ENCODE results near the gene FLYWCH1. TPM values are rescaled to one million over a fixed set of nuclear protein-coding genes. Genes with fewer than 3 reads are reported as not detected.
A peak's percentile ranks its signal among the peaks of the same experiment; 100 is the strongest.

FLYWCH1 gene
- total and polyA plus RNA-seq, 2 donors (not counting 1 experiment from before 2014, with no cell fraction given): 12.0 to 58.5 TPM

DNA sequence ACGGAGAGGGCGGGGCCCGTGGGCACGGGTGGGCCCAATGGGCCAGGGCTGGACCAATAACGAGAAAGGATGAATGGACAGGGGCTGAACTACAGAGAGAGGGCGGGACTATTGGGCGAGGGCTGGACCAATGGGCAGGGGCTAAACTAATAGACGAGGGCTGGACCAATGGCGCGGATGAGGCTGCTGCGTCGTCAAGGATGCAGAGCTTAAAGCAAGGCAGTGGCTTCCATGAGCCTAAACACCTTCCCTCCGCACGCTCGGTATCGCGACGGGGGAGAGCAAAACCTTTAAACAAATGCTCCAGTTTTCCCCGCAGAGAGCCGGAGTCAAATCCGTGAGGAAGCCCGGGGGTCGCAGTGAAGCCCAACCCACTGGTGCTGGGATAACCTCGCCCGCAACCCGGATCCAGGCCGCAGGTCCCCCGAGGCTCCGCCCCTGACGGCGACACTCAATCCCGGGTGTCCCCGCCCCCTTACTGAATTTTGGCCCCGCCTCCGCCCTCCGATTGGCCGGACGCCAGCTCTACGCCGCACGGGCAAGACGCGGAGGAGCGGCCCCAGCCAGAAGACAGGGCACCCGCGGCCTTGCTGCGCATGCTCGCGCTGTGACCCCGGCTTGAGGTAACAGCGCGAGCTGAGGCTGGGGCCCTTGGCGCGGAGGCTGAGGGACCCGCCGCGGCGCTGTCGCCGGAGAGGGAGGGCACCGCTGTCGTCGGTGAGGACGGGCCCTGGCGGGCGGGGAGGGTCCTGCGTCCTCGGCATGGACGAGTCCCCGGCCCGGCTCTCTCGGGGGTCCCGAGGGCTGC is 28.9 kb upstream of the FLYWCH1 start, which contains the start of gene FLYWCH2:
TSS of gene FLYWCH2 (plus strand) at position 566 of the 808 bp plus-strand sequence. CDS start 13,235 bp downstream, outside the sequence.
- no peaks in the 10 kb centered on the region for H4K20me1 ChIP-seq (ENCODE audit: control insufficient read depth, extremely low read depth, insufficient read depth, low read length)
- H3K4me3 ChIP-seq (replicated peaks in 1 of 4; ENCODE audit: control extremely low read depth in 1 of 4, insufficient read depth in 1 of 4, low read depth in 3 of 4, low read length in 4 of 4): peak within 1 kb of the TSS; percentile 76 to 87 (median 82)
- no peaks in the 10 kb centered on the region for H3K27me3 ChIP-seq (ENCODE audit: control insufficient read depth, insufficient read depth, low read length)
- H2AFZ ChIP-seq (ENCODE audit: low read length): peak within 1 kb of the TSS; percentile 94
- H3K4me2 ChIP-seq (ENCODE audit: extremely low read depth, insufficient read depth, low read length): peak within 1 kb of the TSS; percentile 99
- peaks cover 2% of the 10 kb centered on the region for H3K4me1 ChIP-seq (ENCODE audit: control insufficient read depth, extremely low read depth, insufficient read depth, low read length)
- TF ChIP-seq EZH2 (IDR thresholded peaks at IDR 0.05; ENCODE audit: low read length, missing control alignments): no peak
- TF ChIP-seq, protein P1, sequence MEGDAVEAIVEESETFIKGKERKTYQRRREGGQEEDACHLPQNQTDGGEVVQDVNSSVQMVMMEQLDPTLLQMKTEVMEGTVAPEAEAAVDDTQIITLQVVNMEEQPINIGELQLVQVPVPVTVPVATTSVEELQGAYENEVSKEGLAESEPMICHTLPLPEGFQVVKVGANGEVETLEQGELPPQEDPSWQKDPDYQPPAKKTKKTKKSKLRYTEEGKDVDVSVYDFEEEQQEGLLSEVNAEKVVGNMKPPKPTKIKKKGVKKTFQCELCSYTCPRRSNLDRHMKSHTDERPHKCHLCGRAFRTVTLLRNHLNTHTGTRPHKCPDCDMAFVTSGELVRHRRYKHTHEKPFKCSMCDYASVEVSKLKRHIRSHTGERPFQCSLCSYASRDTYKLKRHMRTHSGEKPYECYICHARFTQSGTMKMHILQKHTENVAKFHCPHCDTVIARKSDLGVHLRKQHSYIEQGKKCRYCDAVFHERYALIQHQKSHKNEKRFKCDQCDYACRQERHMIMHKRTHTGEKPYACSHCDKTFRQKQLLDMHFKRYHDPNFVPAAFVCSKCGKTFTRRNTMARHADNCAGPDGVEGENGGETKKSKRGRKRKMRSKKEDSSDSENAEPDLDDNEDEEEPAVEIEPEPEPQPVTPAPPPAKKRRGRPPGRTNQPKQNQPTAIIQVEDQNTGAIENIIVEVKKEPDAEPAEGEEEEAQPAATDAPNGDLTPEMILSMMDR (conservative IDR thresholded peaks at IDR 0.05 in 1 of 2, IDR thresholded peaks at IDR 0.05 in 1 of 2; ENCODE audit: low read depth in 1 of 2, low read length in 2 of 2): no peak
- H3K36me3 ChIP-seq (ENCODE audit: control insufficient read depth, insufficient read depth, low read length): no peaks in the 10 kb centered on the region
- peak within 1 kb of the TSS; percentile 90 for H3K27ac ChIP-seq (ENCODE audit: insufficient read depth, low read length)
- peak; percentile 98 to 99 for DNase-seq (ENCODE audit: low read depth in 2 of 2)
- H3K79me2 ChIP-seq (ENCODE audit: control insufficient read depth, insufficient read depth, low read length): peaks cover 8% of the 10 kb centered on the region
- peak within 1 kb of the TSS; percentile 96 for H3K9ac ChIP-seq (ENCODE audit: insufficient read depth, low read length)
- H3K9me3 ChIP-seq (ENCODE audit: control insufficient read depth, insufficient read depth, low read depth, low read length): no peaks in the 10 kb centered on the region

DNA sequence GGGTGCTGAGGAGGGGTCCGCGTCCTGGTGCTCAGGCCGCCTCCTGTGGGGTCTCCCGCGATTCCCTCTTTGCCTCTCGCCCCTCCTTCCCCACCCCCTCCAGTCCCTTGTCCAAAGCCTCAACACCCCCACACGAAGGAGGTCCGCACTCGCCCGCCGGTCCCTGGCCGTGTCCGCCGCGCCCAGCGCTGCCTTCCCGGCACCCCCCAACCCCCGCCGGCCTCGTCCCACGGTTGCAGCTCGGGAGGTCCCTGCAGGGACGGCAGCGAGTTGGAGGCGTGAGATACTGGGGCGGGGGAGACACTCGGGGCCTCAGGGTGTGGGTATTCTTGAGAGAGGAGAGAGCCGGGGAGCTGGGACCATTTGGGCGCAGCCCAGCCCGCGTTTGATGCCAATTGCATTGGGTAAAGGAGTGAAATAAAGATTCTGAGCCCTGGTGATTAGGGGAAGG is 28.2 kb upstream of the FLYWCH1 start:
- no peaks in the 10 kb centered on the region for H3K27me3 ChIP-seq (ENCODE audit: control insufficient read depth, insufficient read depth, low read length)
- H4K20me1 ChIP-seq (ENCODE audit: control insufficient read depth, extremely low read depth, insufficient read depth, low read length): no peaks in the 10 kb centered on the region
- peaks cover 2% of the 10 kb centered on the region for H3K4me1 ChIP-seq (ENCODE audit: control insufficient read depth, extremely low read depth, insufficient read depth, low read length)
- no peaks in the 10 kb centered on the region for H3K36me3 ChIP-seq (ENCODE audit: control insufficient read depth, insufficient read depth, low read length)
- peak overlapping the region; percentile 76 to 87 (median 82) for H3K4me3 ChIP-seq (replicated peaks in 1 of 4; ENCODE audit: control extremely low read depth in 1 of 4, insufficient read depth in 1 of 4, low read depth in 3 of 4, low read length in 4 of 4)
- peaks cover 9% of the 10 kb centered on the region for H3K79me2 ChIP-seq (ENCODE audit: control insufficient read depth, insufficient read depth, low read length)
- H3K27ac ChIP-seq (ENCODE audit: insufficient read depth, low read length): peak overlapping the region; percentile 90
- H3K4me2 ChIP-seq (ENCODE audit: extremely low read depth, insufficient read depth, low read length): peak overlapping the region; percentile 95
- no peaks in the 10 kb centered on the region for H3K9me3 ChIP-seq (ENCODE audit: control insufficient read depth, insufficient read depth, low read depth, low read length)
- peak overlapping the region; percentile 96 for H3K9ac ChIP-seq (ENCODE audit: insufficient read depth, low read length)
- peak in 1 of 2 donors; percentile 19 for DNase-seq (ENCODE audit: low read depth in 2 of 2)
- TF ChIP-seq, protein P1 (conservative IDR thresholded peaks at IDR 0.05 in 1 of 2, IDR thresholded peaks at IDR 0.05 in 1 of 2; ENCODE audit: low read depth in 1 of 2, low read length in 2 of 2): no peak
- TF ChIP-seq EZH2 (IDR thresholded peaks at IDR 0.05; ENCODE audit: low read length, missing control alignments): no peak
- H2AFZ ChIP-seq (ENCODE audit: low read length): peak overlapping the region; percentile 47

DNA sequence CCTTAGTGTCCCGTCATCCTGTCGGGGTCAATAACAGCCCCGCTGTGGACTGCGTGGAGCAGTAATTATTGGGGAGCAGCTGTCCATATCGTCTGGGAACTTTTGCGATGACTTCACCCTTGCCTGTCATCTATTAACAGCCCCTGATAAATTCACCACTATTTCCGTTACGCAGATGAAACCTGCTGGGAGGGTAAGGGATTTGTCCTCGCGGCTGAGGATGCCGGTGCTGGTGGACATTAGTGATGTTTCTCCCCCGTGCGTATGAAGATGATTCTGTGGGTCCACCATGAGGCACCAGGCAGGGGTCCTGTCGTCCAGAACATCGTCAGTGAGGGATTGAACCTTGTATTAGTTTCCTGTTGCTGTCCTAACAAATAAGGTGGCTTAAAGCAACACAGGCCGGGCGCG is 27.7 kb upstream of the FLYWCH1 start:
- Histone ChIP-seq H3K9me3 (ENCODE audit: control insufficient read depth, insufficient read depth, low read depth, low read length) (no peaks in the 10 kb centered on the region), H3K9ac (ENCODE audit: insufficient read depth, low read length) (peak overlapping the region; percentile 96), H3K4me1 (ENCODE audit: control insufficient read depth, extremely low read depth, insufficient read depth, low read length) (peaks cover 2% of the 10 kb centered on the region), H3K79me2 (ENCODE audit: control insufficient read depth, insufficient read depth, low read length) (peaks cover 10% of the 10 kb centered on the region), H3K27ac (ENCODE audit: insufficient read depth, low read length) (peak overlapping the region; percentile 90), H3K4me2 (ENCODE audit: extremely low read depth, insufficient read depth, low read length) (peak overlapping the region; percentile 95), H4K20me1 (ENCODE audit: control insufficient read depth, extremely low read depth, insufficient read depth, low read length) (no peaks in the 10 kb centered on the region), H2AFZ (ENCODE audit: low read length) (peak overlapping the region; percentile 47), H3K4me3 (replicated peaks in 1 of 4; ENCODE audit: control extremely low read depth in 1 of 4, insufficient read depth in 1 of 4, low read depth in 3 of 4, low read length in 4 of 4) (peak overlapping the region; percentile 76 to 87 (median 82)), H3K36me3 (ENCODE audit: control insufficient read depth, insufficient read depth, low read length) (no peaks in the 10 kb centered on the region), H3K27me3 (ENCODE audit: control insufficient read depth, insufficient read depth, low read length) (no peaks in the 10 kb centered on the region)
- no peak for DNase-seq (ENCODE audit: low read depth in 2 of 2)
- TF ChIP-seq, protein P1 (conservative IDR thresholded peaks at IDR 0.05 in 1 of 2, IDR thresholded peaks at IDR 0.05 in 1 of 2; ENCODE audit: low read depth in 1 of 2, low read length in 2 of 2): no peak
- TF ChIP-seq EZH2 (IDR thresholded peaks at IDR 0.05; ENCODE audit: low read length, missing control alignments): no peak

All from fibroblast of lung (primary cell).